ENCODE measurements around the gene IFITM2. TPM values are rescaled to one million over a fixed set of nuclear protein-coding genes. Genes with fewer than 3 reads are reported as not detected.
"Not testable (repeated sequence)": the region's sequence is repeated elsewhere in the genome, so short reads cannot be mapped to it uniquely, and the experiment has no call there.

Gene IFITM2
- polyA plus RNA-seq, 3 donors, result 212 to 269 (median 215) TPM

DNA sequence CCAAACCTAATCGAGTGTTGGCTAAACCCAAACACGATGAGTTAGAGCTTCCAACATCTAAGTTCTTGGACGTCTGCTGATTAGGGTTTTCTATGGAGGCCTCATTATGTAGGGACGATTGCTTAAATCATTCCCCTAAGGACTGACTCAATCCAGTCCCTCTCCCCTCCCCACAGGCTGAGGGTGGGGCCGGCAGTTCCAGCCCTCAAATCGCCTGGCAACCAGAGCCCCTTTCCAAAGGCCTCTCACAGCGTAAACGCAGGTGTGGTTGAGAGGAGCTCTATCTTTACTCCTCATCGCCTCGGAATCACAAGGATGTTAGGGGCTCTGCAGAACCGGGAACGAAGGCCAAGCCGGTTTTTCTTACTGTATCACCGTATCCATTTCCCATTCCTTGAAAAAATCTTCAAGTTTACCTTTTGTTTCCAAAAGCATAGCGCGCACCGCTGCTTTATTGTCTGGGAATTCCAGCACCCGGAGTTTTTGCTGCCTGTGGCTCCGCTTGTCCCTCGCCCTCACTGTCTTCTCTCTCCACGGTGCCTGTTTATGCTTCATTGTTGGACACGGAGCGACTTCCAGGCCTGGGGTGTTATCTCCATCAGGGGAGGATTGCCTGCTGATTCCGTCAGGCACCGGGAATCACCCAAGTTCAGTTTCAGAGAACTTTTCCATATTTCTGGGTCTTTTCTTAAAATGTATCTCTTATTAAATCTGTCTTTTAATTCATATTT, 26.8 kb downstream of the IFITM2 start:
- DNase-seq, result no peak

DNA sequence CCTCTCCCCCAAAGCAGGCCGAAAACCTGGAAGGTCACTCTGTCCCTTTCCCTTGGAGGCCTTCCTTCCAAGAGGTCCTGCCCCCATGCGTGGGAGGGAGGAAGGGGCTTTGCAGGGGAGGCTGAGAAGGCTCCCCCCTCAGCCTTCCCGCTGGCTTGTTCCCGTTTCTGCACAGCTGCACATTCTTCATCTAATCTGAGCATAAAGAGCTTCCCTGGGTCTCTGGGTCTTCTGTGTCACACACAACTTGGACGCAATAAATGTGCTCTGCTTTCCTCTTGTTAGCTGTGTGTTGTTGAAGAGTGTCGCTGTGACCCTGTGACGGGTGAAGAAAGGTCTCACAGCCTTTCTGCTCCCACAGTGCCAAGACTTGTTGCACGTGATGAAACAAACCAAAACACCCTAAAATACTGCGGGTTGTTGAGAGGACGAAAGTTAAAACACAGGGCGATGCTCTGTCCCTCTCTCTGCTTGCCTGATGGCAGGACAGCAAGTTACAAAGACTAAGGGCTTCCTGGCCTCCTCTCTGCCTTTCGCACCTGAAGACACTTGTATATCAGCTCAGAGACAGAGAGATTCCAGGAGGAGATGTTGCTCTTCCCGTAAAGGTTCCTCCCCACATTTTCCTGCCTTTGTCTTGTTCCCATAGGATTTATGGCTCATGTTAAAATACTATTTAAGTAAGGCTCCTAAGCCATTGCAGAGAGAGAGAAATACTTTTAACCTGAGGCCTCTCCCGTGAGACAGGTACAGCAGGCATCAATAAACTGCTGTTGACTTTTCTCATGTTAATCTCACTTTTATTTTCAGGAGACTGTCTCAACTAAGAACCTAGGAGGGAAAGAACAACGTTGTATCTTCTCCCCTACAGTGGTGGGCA, 28.4 kb downstream of the IFITM2 start:
- peak; percentile 76 for DNase-seq

DNA sequence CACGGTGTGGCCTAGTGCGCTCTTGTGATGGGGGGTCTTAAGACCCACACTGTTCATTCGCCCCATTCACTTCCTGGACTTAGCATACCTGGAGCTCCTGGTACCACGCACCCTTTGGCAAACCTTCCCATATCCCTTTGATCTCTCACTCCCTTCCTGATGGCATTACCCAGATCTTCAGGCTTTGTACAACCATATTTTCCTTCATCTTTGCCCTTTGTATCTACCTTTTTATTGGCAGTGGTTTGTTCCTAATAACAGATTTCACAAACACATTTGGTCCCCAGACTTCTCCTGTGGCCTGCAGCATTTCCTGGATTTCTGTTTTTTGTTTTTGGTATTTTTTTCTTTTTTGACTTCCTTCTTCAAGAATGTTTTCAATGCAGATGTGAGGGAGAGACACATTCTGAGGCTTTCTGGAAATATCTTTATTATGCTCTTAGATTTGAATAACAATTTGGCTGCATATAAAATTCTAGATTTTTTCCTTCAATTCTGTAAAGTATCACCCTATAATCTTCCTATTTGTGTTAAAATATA, 29.1 kb downstream of the IFITM2 start:
- no peak for DNase-seq

DNA sequence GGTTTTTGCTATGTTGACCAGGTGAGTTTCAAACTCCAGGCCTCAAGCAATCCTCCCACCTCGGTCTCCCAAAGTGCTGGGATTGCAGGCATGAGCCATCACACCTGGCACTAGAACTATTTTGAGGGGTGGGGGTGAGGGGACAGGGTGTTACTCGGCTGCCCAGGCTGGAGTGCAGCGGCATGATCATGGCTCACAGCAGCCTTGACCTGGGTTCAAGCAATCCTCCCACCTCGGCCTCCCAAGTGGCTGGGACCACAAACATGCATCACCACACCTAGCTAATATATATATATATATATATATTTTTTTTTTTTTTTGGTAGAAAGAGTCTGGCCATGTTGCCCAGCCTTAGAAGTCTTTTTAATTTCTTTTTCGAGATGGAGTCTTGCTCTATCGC, 30.1 kb downstream of the IFITM2 start:
- DNase-seq, result no peak

DNA sequence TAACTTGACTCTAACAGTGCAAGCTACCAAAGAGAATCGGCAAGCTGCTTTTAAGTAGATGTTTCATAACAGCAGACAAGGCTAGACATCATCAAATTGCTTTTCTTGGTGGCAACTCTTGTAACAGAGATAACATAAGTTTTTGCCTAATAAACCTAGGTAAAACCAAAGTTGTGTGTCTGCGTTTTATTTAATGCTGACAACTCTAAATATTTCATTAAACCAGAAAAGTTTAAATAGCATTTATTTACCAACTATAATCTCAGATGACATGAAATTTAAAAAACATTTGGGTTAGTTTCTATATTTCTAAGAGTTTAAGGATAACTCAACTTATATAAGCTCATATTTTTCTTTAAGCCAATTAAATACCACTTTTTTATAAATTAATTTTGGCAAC, 32.3 kb downstream of the IFITM2 start:
- no peak for DNase-seq

DNA sequence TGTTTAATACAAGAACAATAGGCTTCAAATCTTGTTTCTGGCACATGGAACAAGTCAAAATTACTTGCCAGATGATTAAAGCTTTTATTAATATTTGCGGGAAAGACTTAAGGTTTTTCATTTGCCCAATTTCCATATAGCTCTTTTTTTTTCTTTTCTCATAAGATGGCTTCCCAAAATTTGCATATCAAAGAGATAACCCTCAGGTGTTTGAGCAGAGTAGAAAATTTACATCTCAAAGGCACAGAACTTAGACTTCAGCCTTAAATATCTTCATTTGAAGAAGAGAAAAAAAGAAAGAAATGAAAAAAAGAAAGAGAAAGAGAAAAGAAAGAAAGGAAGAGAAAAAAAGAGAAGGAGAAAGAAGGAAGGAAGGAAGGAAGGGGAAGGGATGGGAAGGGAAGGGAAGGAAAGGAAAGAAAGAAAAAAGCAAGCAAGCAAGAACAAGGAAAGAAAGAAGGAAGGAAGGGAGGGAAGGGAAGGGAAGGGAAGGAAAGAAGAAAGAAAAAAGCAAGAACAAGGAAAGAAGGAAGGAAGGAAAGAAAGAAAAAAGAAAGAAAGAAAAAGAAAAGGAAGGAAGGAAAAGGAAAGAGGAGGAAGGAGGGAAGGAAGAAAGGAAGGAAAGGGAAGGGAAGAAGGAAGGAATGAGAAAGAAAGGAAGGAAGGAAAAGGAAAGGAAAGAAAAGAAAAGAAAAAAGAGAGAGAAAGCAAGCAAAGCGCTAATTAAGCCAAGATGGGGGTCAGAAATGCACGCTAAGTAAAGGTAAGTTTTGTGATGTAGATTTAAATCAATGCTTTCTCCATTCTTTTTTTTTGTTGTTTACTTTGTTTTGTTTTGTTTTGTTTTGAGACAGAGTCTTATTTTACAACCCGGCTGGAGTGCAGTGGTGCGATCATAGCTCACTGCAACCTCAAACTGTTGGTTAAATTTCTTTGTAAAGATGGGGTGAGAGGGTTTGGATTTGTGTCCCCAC, 33.2 kb downstream of the IFITM2 start:
- no peak for DNase-seq

DNA sequence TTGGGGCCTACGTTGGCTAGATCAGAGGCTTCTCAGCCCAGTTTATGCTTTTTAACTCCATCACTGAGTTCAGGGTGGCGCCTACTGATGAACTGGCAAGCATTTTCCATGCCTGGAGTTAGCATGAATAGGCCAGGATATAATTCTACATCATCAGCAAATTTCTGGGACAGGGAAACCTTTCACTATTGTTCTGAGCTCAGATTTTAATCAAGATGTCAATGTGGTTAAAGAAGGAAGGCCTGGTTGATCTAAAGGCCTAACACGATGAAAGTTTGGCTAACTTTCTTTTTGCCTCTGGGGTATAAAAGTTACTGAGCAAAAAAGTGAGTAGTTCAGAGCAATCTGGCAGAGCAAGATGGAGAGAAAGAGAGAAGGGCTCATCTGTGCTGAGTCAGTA, 34.7 kb downstream of the IFITM2 start:
- no peak for DNase-seq

DNA sequence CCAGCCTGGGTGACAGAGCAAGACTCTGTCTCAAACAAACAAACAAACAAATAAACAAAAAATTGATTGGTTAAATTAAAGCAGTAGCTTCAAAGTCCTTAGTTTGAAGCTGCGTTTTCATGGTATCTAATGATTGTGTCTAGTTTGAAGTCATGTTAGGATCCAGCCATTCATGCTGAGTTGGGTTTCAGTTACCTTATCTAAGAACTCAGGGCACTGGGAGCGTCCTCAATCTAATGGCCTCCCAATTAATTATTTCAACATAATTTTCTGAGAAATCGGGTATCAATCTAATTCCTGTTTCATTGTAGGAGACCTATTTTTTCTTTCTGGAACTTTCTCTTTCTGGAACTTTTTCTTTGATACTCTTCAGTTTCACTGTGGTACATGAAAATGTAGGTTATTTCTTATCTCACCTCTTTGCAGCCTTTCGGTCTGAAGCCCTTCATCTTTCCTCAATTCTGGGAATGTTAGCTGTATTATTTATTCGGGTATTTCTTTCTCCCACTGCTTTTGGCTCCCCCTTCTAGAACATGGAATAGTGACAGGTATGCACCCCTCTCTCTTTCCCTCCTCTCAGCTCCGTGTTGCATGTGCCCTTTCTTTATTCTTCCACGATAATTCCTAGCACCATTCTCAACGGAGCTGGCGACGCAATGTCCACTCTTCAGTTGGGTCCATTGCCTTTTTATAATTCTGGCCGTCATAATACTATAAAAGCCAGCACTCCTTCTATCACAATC, 37.4 kb downstream of the IFITM2 start:
- DNase-seq, result no peak

DNA sequence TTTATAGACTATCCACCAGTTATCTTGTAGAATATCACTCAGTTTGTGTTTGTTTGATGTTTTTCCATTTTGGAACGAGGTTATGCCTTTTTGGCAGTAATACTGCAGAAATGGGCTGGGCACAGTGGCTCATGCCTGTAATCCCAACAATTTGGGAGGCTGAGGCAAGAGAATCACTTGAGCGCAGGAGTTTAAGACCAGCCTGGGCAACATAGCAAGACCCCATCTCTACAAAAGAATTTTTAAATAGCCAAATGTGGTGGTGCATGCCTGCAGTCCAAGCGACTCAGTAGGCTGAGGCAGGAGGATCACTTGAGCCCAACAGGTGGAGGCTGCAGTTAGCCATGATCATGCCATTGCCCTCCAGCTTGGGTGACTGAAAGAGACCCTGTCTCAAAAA, 38.9 kb downstream of the IFITM2 start:
- DNase-seq, result no peak

DNA sequence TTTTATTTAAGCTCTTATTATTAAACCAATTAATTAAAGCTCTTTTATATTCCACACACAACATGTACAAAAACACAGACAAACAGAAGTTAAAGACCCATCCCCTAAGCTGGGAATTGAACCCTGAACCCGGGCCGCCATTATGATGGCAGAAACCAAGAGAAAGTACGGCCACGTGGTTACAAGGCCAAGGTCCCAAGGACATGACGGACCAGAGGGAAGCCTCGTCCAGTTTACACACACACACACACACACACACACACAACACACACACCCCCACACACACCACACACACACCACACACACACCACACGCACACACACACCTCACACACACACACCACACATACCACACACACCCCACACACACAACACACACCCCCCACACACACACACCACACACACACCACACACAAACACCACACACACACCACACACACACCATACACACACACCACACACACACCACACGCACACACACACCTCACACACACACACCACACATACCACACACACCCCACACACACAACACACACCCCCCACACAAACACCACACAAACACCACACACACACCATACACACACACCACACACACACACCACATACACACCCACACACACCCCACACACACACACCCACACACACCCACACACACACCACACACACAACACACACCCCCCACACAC, 41.8 kb downstream of the IFITM2 start:
- not testable (repeated sequence) for DNase-seq

DNA sequence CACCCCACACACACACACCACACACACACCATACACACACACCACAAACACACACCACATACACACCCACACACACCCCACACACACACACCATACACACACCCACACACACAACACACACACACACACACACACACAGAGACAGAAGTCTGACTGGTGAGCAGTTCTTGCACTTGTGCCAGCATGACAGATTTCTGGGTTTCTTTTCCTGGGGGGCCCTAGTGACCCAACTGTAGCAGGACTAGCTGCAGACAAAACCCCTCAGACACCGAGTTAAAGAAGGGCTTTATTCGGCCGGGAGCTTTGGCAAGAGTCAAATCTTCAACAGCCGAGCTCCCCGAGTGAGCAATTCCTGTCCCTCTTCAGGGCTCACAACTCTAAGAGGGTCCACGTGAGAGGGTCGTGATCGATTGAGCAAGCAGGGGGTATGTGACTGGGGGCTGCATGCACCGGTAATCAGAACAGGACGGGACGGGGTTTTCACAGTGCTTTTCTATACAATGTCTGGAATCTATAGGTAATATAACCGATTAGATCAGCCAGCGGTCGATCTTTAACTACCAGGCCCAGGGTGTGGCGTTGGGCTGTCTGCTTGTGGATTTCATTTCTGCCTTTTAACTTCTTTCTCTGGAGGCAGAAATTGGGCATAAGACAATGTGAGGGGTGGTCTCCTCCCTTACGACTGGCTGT, 42.6 kb downstream of the IFITM2 start:
- DNase-seq, result not testable (repeated sequence)

DNA sequence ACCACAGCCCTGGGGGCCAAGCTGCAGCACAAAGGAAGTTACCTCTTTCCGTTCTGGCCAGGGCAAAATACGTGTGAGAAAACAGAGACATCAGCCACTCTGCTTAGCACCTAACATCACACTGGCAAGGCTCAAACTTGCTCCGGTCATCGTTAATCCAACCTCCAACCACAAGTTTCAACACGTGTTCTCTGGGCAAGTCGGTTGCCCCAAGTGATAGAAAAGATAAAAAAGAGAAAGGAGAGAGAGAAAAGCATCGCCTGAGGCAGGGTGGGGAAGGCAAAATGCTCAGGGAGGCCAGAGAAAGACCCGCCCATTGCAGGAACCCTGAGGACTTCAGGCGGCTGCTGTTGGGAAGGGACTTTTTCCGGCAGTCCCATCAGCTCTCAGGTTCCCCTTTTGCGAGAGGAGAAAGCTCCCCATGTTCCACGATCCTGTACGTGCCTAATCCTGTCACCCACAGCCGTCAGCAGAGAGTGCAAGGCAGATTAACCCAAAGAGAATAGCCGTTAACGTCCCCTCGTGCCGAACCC, 43.2 kb downstream of the IFITM2 start:
- DNase-seq, result no peak

DNA sequence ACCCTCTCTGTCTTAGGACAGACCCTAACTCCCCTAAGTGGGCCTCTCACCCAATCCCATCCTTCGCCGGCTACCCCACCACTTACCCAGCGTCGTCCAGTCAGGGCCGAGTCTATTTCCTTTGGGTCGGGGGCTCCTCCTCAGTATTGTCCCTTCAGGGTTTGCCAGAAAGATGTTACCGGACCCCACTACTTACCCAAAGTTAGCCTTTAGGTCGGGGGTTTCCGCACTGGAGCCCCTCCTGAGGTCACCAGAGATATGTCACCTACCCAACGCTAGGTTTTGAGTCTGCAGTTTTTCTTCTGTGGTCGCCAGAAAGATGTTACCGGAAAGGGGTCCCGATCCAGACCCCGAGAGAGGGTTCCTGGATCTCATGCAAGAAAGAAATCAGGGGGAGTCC, 43.8 kb downstream of the IFITM2 start:
- DNase-seq, result no peak

DNA sequence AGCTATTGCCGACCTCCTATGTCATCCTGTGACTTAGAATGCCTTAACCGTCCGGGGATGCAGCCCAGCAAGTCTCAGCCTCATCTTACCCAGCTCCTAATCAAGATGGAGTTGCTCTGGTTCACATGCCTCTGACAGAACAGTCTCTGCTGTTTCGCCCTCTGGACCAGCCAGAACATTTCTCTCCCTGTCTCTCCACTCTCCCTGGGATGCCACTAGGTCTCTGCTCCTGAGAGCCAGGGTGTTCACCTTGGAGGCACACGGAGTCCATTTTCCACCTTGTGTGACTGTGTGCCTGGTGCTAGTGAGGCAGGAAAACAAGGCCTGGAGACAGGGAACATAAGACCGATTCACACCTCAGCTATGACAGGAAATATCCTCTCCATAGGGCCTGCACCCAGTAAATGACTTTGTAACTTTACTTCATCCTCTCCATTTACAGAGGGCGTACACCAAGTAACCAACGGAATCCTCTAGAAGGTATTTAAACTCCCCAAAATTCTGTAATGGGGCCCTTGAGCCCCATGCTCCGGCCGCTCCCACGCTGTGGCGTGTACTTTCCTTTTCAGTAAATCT, 44.9 kb downstream of the IFITM2 start:
- no peak for DNase-seq

DNA sequence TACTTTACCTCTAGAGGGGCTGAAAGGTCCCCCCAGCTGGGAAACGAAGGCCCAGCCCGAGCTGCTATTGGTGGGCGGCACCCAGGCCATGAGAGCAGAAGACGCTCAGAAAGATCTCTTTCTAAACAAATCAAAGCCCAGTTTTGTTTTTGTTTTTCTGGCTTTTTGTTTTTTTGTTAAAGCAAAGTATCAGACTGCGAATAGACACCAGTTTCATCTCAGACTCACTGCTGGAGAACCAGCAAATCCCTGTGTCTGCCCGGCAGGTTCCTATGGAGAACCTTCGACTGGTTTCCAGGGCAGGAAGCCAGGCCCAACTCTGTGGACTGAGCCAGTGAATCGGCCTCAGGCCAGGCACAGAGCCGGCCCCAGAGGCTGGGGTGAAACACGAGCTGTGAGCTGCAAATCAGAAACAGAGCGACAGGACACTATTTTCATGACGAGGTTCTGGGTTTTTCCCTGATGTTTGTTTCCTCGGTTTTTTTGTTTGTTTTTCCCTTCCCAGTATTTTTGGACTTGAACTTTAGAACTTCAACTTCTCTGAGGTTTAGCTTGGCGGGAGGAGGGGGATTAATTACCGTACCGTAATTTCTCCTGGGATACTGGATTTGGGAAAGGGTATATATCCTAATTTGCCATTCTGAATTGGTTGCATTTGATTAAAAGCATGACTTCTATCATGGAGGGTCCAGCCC, 45.7 kb downstream of the IFITM2 start:
- peak; percentile 76 for DNase-seq

DNA sequence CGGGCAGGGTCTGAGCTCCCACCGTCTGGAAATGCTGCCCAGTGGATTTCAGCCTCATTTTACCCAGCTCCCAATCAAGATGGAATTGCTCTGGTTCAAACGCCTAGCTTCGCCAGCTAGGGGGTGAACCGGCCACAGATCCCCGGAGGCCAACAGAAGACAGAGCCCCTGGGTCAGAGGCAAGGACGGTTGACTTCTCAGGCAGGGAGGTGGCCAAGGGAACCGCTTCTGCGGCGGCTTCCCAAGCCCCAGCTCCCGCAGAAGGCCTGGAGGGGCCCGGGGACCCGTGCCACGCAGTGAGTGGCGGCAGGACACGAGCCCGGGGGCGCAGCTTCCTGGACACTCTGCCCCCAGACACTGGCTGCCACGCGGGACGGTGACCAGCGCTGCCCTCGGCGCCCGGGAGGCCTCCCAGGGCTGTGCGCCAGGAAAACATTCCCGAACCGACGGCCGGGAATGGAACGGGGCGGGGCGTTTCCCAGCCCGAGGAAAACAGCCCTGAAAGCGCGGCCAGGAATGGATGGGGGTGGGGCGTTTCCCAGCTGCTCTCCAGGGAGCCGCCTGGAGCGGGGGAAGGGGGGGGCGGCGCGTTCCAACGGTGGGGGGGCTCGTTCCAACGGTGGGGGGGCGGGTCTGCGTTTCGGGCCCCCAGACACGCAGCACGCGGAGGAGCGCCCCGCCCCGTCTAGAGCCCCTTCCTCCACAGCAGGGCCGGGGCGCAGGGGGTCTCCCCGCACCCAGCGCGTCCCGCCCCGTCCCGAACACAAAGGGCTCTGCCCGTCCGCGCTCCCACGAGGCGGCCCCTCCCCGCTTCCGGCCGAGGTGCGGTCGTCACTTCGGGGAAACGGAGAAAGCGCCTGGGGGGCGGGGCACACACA, 48.2 kb downstream of the IFITM2 start:
- DNase-seq, result peak; percentile 92

DNA sequence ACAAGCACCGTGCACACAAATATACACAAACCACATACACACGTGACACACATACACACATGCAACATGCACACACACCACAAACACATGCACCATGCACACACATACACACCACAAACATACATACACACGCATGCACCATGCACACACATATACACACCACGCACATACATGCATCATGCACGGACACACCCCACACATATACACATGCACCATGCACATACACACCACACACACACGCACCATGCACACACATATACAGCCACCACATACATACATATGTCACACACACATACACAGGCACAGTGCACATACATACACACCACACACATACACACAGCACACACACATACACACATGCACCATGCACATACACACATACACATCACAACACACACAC, 49.0 kb downstream of the IFITM2 start:
- DNase-seq, result no peak
